Lung (tissue), 12 donors: ENCODE measurements around the gene COX4I1. TPM values are rescaled to one million over a fixed set of nuclear protein-coding genes. Genes with fewer than 3 reads are reported as not detected.
"Not testable (repeated sequence)": the region's sequence is repeated elsewhere in the genome, so short reads cannot be mapped to it uniquely, and the experiment has no call there.

Experiments used
- ATAC-seq: fragments of 200-7000 bp; cut with Tn5 transposase; one replicate; pipeline ENCODE4 v1.9.1; 2020; ENCODE audit warnings: moderate number of reproducible peaks; ENCODE audit not compliant: insufficient read depth, low FRiP score
- DNase-seq, 3 donors: peaks; one replicate each; pipeline ENCODE4 v3.0.0-alpha.2; 2013 to 2017
- H3K27ac ChIP-seq, 2 donors: one replicate each; pipeline ENCODE4 v1.5.1; 2013; ENCODE audit warnings: mild to moderate bottlenecking in 2 of 2, moderate library complexity in 2 of 2, control low read depth in 1 of 2, inconsistent platforms in 1 of 2, low read depth in 1 of 2, low read length in 1 of 2
- H3K27me3 ChIP-seq, 3 donors: one replicate each; pipeline ENCODE4 v1.5.1; 2013; ENCODE audit warnings: low read length in 2 of 3; ENCODE audit not compliant: control insufficient read depth in 3 of 3, insufficient read depth in 3 of 3
- H3K36me3 ChIP-seq, 4 donors: one replicate each; pipeline ENCODE4 v1.5.1; 2013; ENCODE audit warnings: low read length in 4 of 4, mild to moderate bottlenecking in 1 of 4, moderate library complexity in 1 of 4; ENCODE audit not compliant: control insufficient read depth in 4 of 4, insufficient read depth in 4 of 4
- H3K4me1 ChIP-seq, 5 donors: one replicate each; pipeline ENCODE4 v1.5.1; 2013; ENCODE audit warnings: low read length in 5 of 5, mild to moderate bottlenecking in 2 of 5, moderate library complexity in 1 of 5; ENCODE audit not compliant: control insufficient read depth in 5 of 5, insufficient read depth in 5 of 5
- H3K4me3 ChIP-seq: one replicate; pipeline ENCODE4 v1.5.1; 2013; ENCODE audit warnings: mild to moderate bottlenecking, control low read depth, moderate library complexity
- H3K9ac ChIP-seq, 2 donors: one replicate each; pipeline ENCODE4 v1.5.1; 2013; ENCODE audit warnings: low read length in 2 of 2, control low read depth in 1 of 2; ENCODE audit not compliant: insufficient read depth in 1 of 2
- H3K9me3 ChIP-seq, 4 donors: one replicate each; pipeline ENCODE4 v1.5.1; 2013; ENCODE audit warnings: low read length in 3 of 4, mild to moderate bottlenecking in 1 of 4, moderate library complexity in 1 of 4; ENCODE audit not compliant: control insufficient read depth in 4 of 4, insufficient read depth in 3 of 4
- CTCF ChIP-seq: IDR thresholded peaks from 2 replicates; pipeline ENCODE4 v1.5.1; 2012; ENCODE audit warnings: mild to moderate bottlenecking; ENCODE audit errors: control extremely low read depth, extremely low read depth
- WGBS, 2 donors: extraction: QIAGEN DNeasy Blood & Tissue Kit; methylation state at CpG; one replicate each; pipeline ENCODE4 v1.1.7; 2013; 5-methylcytosine and 5-hydroxymethylcytosine counted together
- polyA plus RNA-seq, 2 donors: library from polyadenylated mRNA; stranded (reverse); fragments of 200-250 nt; gene quantifications; one replicate each; pipeline ENCODE4 v1.2.1, GENCODE V29; 2013
- total RNA-seq, 2 donors: library from RNA; depleted of rRNA in 1 of 2; stranded (reverse); fragments of >200 nt in 1 of 2; gene quantifications; one replicate each; pipeline ENCODE4 v1.2.1, GENCODE V29; 2014 to 2021
- donor health status: control.
- donor health status: control.
- donor health status: Bipolar disorder and iron deficiency.
- donor health status: healthy.
- donor health status: DM: yes; HTN: yes; CAD: no.

Gene COX4I1
- total and polyA plus RNA-seq, 4 donors = 243 to 1,291 (median 532) TPM

- no peak for TF ChIP-seq CTCF
- ATAC-seq (no peak), DNase-seq (no peak)
- no peak overlapping the region for H3K4me3 ChIP-seq
- no peak overlapping the region for H3K27ac ChIP-seq
- no peak overlapping the region for H3K9ac ChIP-seq
- H3K9me3 ChIP-seq = no peaks in the 10 kb centered on the region
- WGBS, 2 donors = 43 to 51% methylated on average over 37 of the region's 37 CpGs
- H3K36me3 ChIP-seq = no peaks in the 10 kb centered on the region
- H3K27me3 ChIP-seq = peaks cover 0 to 20% (median 0%) of the 10 kb centered on the region in 3 donors
- H3K4me1 ChIP-seq = no peaks in the 10 kb centered on the region
Observed at GRCh38 chr16:85812031-85812807, 12.7 kb downstream of the COX4I1 start.

- WGBS, 2 donors = 86 to 88% methylated on average over 20 of the region's 20 CpGs
- no peaks in the 10 kb centered on the region for H3K36me3 ChIP-seq
- no peak overlapping the region for H3K27ac ChIP-seq
- peaks cover 0 to 20% (median 0%) of the 10 kb centered on the region in 3 donors for H3K27me3 ChIP-seq
- H3K4me3 ChIP-seq = no peak overlapping the region
- no peaks in the 10 kb centered on the region for H3K4me1 ChIP-seq
- H3K9me3 ChIP-seq = no peaks in the 10 kb centered on the region
- no peak for ATAC-seq
- no peak overlapping the region for H3K9ac ChIP-seq
- no peak for DNase-seq
- TF ChIP-seq CTCF = no peak
Observed at GRCh38 chr16:85812811-85813700, 13.6 kb downstream of the COX4I1 start.

GRCh38 chr16:85816159-85816558 is 16.7 kb downstream of the COX4I1 start:
- H3K4me1 ChIP-seq = no peaks in the 10 kb centered on the region
- ATAC-seq = no peak
- H3K27me3 ChIP-seq = peaks cover 0 to 22% (median 0%) of the 10 kb centered on the region in 3 donors
- TF ChIP-seq CTCF = no peak
- H3K9ac ChIP-seq = no peak overlapping the region
- no peaks in the 10 kb centered on the region for H3K36me3 ChIP-seq
- no peaks in the 10 kb centered on the region for H3K9me3 ChIP-seq
- no peak for DNase-seq
- WGBS, 2 donors = 94 to 95% methylated on average over 14 of the region's 14 CpGs
- H3K27ac ChIP-seq = no peak overlapping the region
- no peak overlapping the region for H3K4me3 ChIP-seq

- not testable (repeated sequence) for H3K4me1 ChIP-seq, ATAC-seq, H3K36me3 ChIP-seq, H3K27ac ChIP-seq, DNase-seq, H3K9ac ChIP-seq, H3K9me3 ChIP-seq, H3K4me3 ChIP-seq
- H3K27me3 ChIP-seq = peaks cover 0 to 17% (median 0%) of the 10 kb centered on the region in 3 donors
- WGBS, 2 donors = 92 to 95% methylated on average over 6 of the region's 6 CpGs
Observed at GRCh38 chr16:85817195-85817594, 17.7 kb downstream of the COX4I1 start.
